IMR-90 (cell line): Measurements from ENCODE around the gene RELT. TPM values are rescaled to one million over a fixed set of nuclear protein-coding genes. Genes with fewer than 3 reads are reported as not detected.

ENCODE experiments used
- CEBPB ChIP-seq: IDR thresholded peaks from 2 replicates; pipeline ENCODE4 v1.6.1; 2012; ENCODE audit warnings: low read depth, low read length, improper control_type of control experiment
- MAFK ChIP-seq: IDR thresholded peaks from 2 replicates; pipeline ENCODE4 v1.6.1; 2012; ENCODE audit warnings: low read depth, low read length, improper control_type of control experiment
- POLR2A ChIP-seq: IDR thresholded peaks from 2 replicates; pipeline ENCODE4 v1.6.1; 2012; ENCODE audit warnings: mild to moderate bottlenecking, low read depth, low read length
- SMC3 ChIP-seq: fragments of 150-350 bp; IDR thresholded peaks from 2 replicates; pipeline ENCODE4 v1.6.1; 2016; ENCODE audit warnings: low read depth, mild to moderate bottlenecking, antibody characterized with exemption, low read length, moderate library complexity
- polyA plus RNA-seq, 3 experiments: library from polyadenylated mRNA; depleted of rRNA; stranded (reverse); fragments of >200 nt; gene quantifications; 2 replicates each; pipeline ENCODE4 v1.2.3, GENCODE V29; 2012; ENCODE audit warnings: low replicate concordance in 1 of 3
- total RNA-seq: library from RNA; depleted of rRNA; stranded (reverse); fragments of >200 nt; gene quantifications from 2 replicates; pipeline ENCODE4 v1.2.3, GENCODE V29; 2012

Gene RELT
- total and polyA plus RNA-seq, 2 of the 4 experiments (the other 2 are of a cell fraction), result 2.3 to 5.3 TPM

- TF ChIP-seq MAFK, result no peak
- 0 out of 2 replicates have a peak, but pooled peaks have one; percentile 14 for TF ChIP-seq SMC3
- TF ChIP-seq POLR2A, result no peak
- no peak for TF ChIP-seq CEBPB
Observed at GRCh38 chr11:73334384-73335203, 41.6 kb upstream of the RELT start (continued).
